Measurements from ENCODE around the gene MLC1. TPM values are rescaled to one million over a fixed set of nuclear protein-coding genes. Genes with fewer than 3 reads are reported as not detected.

The MLC1 gene
- total RNA-seq, 1 donor from 2014 or later, result 1.2 TPM

GRCh38 chr22:50014053-50014501 is 71.1 kb downstream of the MLC1 start:
- no peak overlapping the region for H3K4me3 Mint-ChIP-seq (ENCODE audit: unreplicated experiment)
- H3K4me1 Mint-ChIP-seq (ENCODE audit: unreplicated experiment), result peaks cover 3% of the 10 kb centered on the region
- no peaks in the 10 kb centered on the region for H3K36me3 Mint-ChIP-seq (ENCODE audit: low read depth, unreplicated experiment)
- H3K27me3 Mint-ChIP-seq (ENCODE audit: unreplicated experiment), result peaks cover 26% of the 10 kb centered on the region
- no peak overlapping the region for H3K27ac Mint-ChIP-seq (ENCODE audit: unreplicated experiment)
- DNase-seq (ENCODE audit: low spot score), result no peak
- no peak for TF ChIP-seq CTCF (IDR thresholded peaks at IDR 0.05; ENCODE audit: unreplicated experiment)
- H3K9me3 Mint-ChIP-seq (ENCODE audit: unreplicated experiment), result peaks cover 4% of the 10 kb centered on the region

GRCh38 chr22:50012211-50013181 is 72.7 kb downstream of the MLC1 start, which contains the start of gene IL17REL:
TSS of gene IL17REL (minus strand) at chr22:50012765. CDS start at chr22:50012646, 119 bp downstream.
- Mint-ChIP-seq H3K36me3 (ENCODE audit: low read depth, unreplicated experiment) (no peaks in the 10 kb centered on the region), H3K4me1 (ENCODE audit: unreplicated experiment) (peaks cover 3% of the 10 kb centered on the region), H3K4me3 (ENCODE audit: unreplicated experiment) (no peak within 1 kb of the TSS), H3K27me3 (ENCODE audit: unreplicated experiment) (peaks cover 18% of the 10 kb centered on the region), H3K9me3 (ENCODE audit: unreplicated experiment) (no peaks in the 10 kb centered on the region), H3K27ac (ENCODE audit: unreplicated experiment) (no peak within 1 kb of the TSS)
- no peak for TF ChIP-seq CTCF (IDR thresholded peaks at IDR 0.05; ENCODE audit: unreplicated experiment)
- DNase-seq (ENCODE audit: low spot score), result peak; percentile 8

GRCh38 chr22:50011447-50012210 is 73.6 kb downstream of the MLC1 start:
- H3K4me1 Mint-ChIP-seq (ENCODE audit: unreplicated experiment), result peaks cover 3% of the 10 kb centered on the region
- peaks cover 17% of the 10 kb centered on the region for H3K27me3 Mint-ChIP-seq (ENCODE audit: unreplicated experiment)

GRCh38 chr22:50010676-50011446 is 74.4 kb downstream of the MLC1 start:
- Mint-ChIP-seq H3K27me3 (ENCODE audit: unreplicated experiment) (peaks cover 17% of the 10 kb centered on the region), H3K36me3 (ENCODE audit: low read depth, unreplicated experiment) (no peaks in the 10 kb centered on the region), H3K4me1 (ENCODE audit: unreplicated experiment) (peaks cover 3% of the 10 kb centered on the region), H3K27ac (ENCODE audit: unreplicated experiment) (no peak overlapping the region), H3K9me3 (ENCODE audit: unreplicated experiment) (no peaks in the 10 kb centered on the region), H3K4me3 (ENCODE audit: unreplicated experiment) (no peak overlapping the region)
- no peak for TF ChIP-seq CTCF (IDR thresholded peaks at IDR 0.05; ENCODE audit: unreplicated experiment)
- DNase-seq (ENCODE audit: low spot score), result peak; percentile 4

More at GRCh38 chr22:50011447-50012210, 73.6 kb downstream of the MLC1 start:
- H3K4me3 Mint-ChIP-seq (ENCODE audit: unreplicated experiment), result no peak overlapping the region
- DNase-seq (ENCODE audit: low spot score), result peak; percentile 4
- no peaks in the 10 kb centered on the region for H3K9me3 Mint-ChIP-seq (ENCODE audit: unreplicated experiment)
- H3K36me3 Mint-ChIP-seq (ENCODE audit: low read depth, unreplicated experiment), result no peaks in the 10 kb centered on the region
- H3K27ac Mint-ChIP-seq (ENCODE audit: unreplicated experiment), result no peak overlapping the region
- TF ChIP-seq CTCF (IDR thresholded peaks at IDR 0.05; ENCODE audit: unreplicated experiment), result no peak

Data from endothelial cell (in vitro differentiated cells).